Measurements from ENCODE around the gene OR5H6.

DNA sequence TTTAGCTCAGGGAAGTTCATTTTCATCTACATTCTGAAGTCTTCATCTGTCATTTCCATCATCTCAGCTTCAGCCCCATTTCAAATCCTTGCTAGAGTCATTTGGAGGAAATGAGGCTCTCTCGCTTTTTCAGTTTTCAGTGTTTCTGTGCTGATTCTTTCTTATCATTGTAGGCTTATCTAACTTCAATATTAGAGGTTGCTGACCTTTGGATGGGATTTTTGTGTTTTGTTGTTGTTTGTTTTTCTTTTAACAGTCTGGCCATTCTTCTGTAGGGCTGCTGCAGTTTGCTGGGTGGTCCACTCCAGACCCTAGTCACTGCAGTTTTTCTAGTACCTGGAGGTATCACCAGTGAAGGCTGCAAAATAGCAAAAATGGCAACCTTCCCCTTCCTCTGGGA, 26.9 kb downstream of the OR5H6 start:
- TF ChIP-seq TEAD4 (CRISPR knock-in tag; IDR thresholded peaks at IDR 0.05) (no peak), E2F5 (CRISPR knock-in tag; IDR thresholded peaks at IDR 0.05) (no peak), SOX15 (CRISPR knock-in tag; IDR thresholded peaks at IDR 0.05) (no peak), NFATC4 (CRISPR knock-in tag; IDR thresholded peaks at IDR 0.05) (no peak)
